HEK293T (cell line): ENCODE measurements around the gene GP9.

Experiments used
- ARNT ChIP-seq: fragments of 450-650 bp; IDR thresholded peaks from 2 replicates; pipeline ENCODE4 v1.6.1; 2017; ENCODE audit warnings: mild to moderate bottlenecking
- BHLHE40 ChIP-seq: fragments of 450-650 bp; IDR thresholded peaks from 2 replicates; pipeline ENCODE4 v1.6.1; 2016; ENCODE audit warnings: mild to moderate bottlenecking, moderate library complexity, borderline replicate concordance
- CTBP1 ChIP-seq: fragments of 450-650 bp; IDR thresholded peaks from 2 replicates; pipeline ENCODE4 v1.6.1; 2016; ENCODE audit warnings: borderline replicate concordance
- ELF4 ChIP-seq: fragments of 450-650 bp; IDR thresholded peaks from 2 replicates; pipeline ENCODE4 v1.6.1; 2017; ENCODE audit warnings: antibody characterized with exemption
- FOXA1 ChIP-seq: fragments of 450-650 bp; IDR thresholded peaks from 2 replicates; pipeline ENCODE4 v1.6.1; 2016; ENCODE audit warnings: mild to moderate bottlenecking
- FOXK2 ChIP-seq: fragments of 450-650 bp; IDR thresholded peaks from 2 replicates; pipeline ENCODE4 v1.6.1; 2016; ENCODE audit warnings: mild to moderate bottlenecking
- FOXM1 ChIP-seq: fragments of 450-650 bp; IDR thresholded peaks from 2 replicates; pipeline ENCODE4 v1.6.1; 2017; ENCODE audit warnings: mild to moderate bottlenecking, borderline replicate concordance
- HDGF ChIP-seq: fragments of 450-650 bp; IDR thresholded peaks from 2 replicates; pipeline ENCODE4 v1.6.1; 2017; ENCODE audit warnings: antibody characterized with exemption, borderline replicate concordance
- L3MBTL2 ChIP-seq: fragments of 450-650 bp; conservative IDR thresholded peaks from 2 replicates; pipeline ENCODE4 v1.6.1; 2016; ENCODE audit warnings: mild to moderate bottlenecking
- LEF1 ChIP-seq: fragments of 450-650 bp; IDR thresholded peaks from 2 replicates; pipeline ENCODE4 v1.6.1; 2017; ENCODE audit warnings: mild to moderate bottlenecking, borderline replicate concordance
- NFRKB ChIP-seq: fragments of 450-650 bp; IDR thresholded peaks from 2 replicates; pipeline ENCODE4 v1.6.1; 2016; ENCODE audit warnings: mild to moderate bottlenecking, moderate library complexity
- PKNOX1 ChIP-seq: fragments of 450-650 bp; IDR thresholded peaks from 2 replicates; pipeline ENCODE4 v1.6.1; 2016
- SP1 ChIP-seq: fragments of 450-650 bp; IDR thresholded peaks from 2 replicates; pipeline ENCODE4 v1.6.1; 2017
- TARDBP ChIP-seq: fragments of 450-650 bp; IDR thresholded peaks from 2 replicates; pipeline ENCODE4 v1.6.1; 2016

- TF ChIP-seq BHLHE40 (no peak), NFRKB (no peak), SP1 (no peak), ELF4 (no peak), CTBP1 (no peak), FOXM1 (no peak), HDGF (no peak), ARNT (no peak), LEF1 (no peak), FOXA1 (no peak), PKNOX1 (no peak), TARDBP (no peak), FOXK2 (no peak), L3MBTL2 (no peak)
Measured at GRCh38 chr3:129057249-129057648, 3.3 kb upstream of the GP9 start.
